ENCODE results near the gene PDZD2.

GRCh38 chr5:32115985-32116384 lies 477.1 kb downstream of the PDZD2 start:
- TF ChIP-seq POLR2A (IDR thresholded peaks at IDR 0.05; ENCODE audit: low read depth) (no peak), CTCF (IDR thresholded peaks at IDR 0.05) (peak in 1 of 3 experiments; percentile 13)

All from esophagus muscularis mucosa (tissue), 3 donors.